ENCODE results near the gene RELL1. TPM values are rescaled to one million over a fixed set of nuclear protein-coding genes. Genes with fewer than 3 reads are reported as not detected.

RELL1 gene
- total RNA-seq (2022; extraction: Qiagen RNA extraction), result 5.1 to 10.4 TPM (median 5.9 TPM) in 5 replicates

DNA sequence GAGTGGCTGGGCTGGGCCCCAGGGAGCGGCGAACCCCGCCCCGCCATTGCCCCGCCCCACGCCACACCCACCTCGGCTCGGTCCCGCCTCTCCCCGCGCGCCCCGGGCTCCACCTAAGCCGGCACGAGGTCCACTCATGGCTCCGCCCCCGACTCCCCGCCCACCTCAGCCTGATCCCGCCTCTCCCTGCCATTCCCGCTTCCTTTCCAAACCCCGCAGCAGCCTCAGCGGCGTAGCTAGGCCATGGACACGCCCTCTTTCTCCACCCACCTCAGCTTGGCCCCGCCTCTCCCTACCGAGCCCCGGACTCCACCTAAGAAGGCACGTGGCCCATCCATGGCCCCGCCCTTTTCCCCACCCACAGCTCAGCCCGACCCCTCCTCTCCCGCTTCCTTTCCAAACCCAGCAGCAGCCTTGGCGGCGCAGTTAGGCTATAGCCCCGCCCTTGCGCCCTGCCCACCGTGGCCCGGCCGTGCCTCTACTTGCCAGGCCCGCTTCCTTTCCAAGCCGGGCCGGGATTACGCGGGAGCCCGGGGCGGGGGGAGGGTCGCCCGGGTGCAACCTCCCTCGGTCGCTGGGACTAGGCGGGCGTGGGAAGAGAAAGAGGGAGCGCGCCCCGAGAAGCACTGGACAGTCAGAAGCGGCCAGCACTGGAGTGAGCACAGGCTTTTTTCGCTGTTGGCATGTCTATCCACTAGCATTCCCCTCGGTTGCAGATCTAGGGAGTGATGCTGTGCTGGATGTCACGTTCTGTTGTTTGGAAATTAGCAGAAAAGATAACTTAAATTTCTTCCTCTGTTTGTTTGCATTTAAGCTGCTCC, at the start of gene RELL1:
RELL1 (minus strand) TSS at position 4 of the 821 bp plus-strand sequence. CDS start 89 bp downstream, outside the sequence.

Other genes with a start within 250 kb of the RELL1 start
- gene PGM2, start 140.3 kb upstream of the RELL1 start, total RNA-seq (2022; extraction: Qiagen RNA extraction), result 14.9 to 17.7 TPM (median 17.2 TPM) in 5 replicates
- 22.8 to 30.0 TPM (median 23.9 TPM) in 5 replicates for gene TBC1D1, start 204.7 kb upstream of the RELL1 start, total RNA-seq (2022; extraction: Qiagen RNA extraction)

Data from A549 treated with Hydrocortisone at 1 μM for 4 hours (cell line).